ENCODE data around the gene SLC44A1.

SLC44A1 gene

GRCh38 chr9:105396901-105397300, 152.4 kb downstream of the SLC44A1 start:
- TF ChIP-seq CTCF (conservative IDR thresholded peaks at IDR 0.05; ENCODE audit: low read depth, low read length), result no peak
- Histone ChIP-seq H3K27me3 (ENCODE audit: insufficient read depth, low read depth) (no peaks in the 10 kb centered on the region), H3K4me2 (no peak overlapping the region), H3K4me3 (IDR thresholded peaks at IDR 0.05; ENCODE audit: insufficient read depth, low read depth, low read length) (no peak overlapping the region), H3K4me1 (ENCODE audit: low read depth, poor library complexity, severe bottlenecking) (no peaks in the 10 kb centered on the region), H4K20me1 (ENCODE audit: insufficient read depth) (no peaks in the 10 kb centered on the region), H3K27ac (no peak overlapping the region), H2AFZ (ENCODE audit: low read depth) (no peak overlapping the region), H3K36me3 (ENCODE audit: insufficient read depth) (no peaks in the 10 kb centered on the region), H3K79me2 (ENCODE audit: insufficient read depth, low read depth) (no peaks in the 10 kb centered on the region), H3K9ac (no peak overlapping the region)

- Histone ChIP-seq H3K27ac (no peak overlapping the region), H3K4me1 (ENCODE audit: low read depth, poor library complexity, severe bottlenecking) (peaks cover 12% of the 10 kb centered on the region), H3K4me2 (no peak overlapping the region), H3K4me3 (IDR thresholded peaks at IDR 0.05; ENCODE audit: insufficient read depth, low read depth, low read length) (no peak overlapping the region), H2AFZ (ENCODE audit: low read depth) (no peak overlapping the region), H3K9ac (no peak overlapping the region), H4K20me1 (ENCODE audit: insufficient read depth) (no peaks in the 10 kb centered on the region), H3K79me2 (ENCODE audit: insufficient read depth, low read depth) (no peaks in the 10 kb centered on the region), H3K27me3 (ENCODE audit: insufficient read depth, low read depth) (no peaks in the 10 kb centered on the region), H3K36me3 (ENCODE audit: insufficient read depth) (no peaks in the 10 kb centered on the region)
- TF ChIP-seq CTCF (conservative IDR thresholded peaks at IDR 0.05; ENCODE audit: low read depth, low read length), result no peak
Measured at GRCh38 chr9:105399117-105399516, 154.7 kb downstream of the SLC44A1 start.

GRCh38 chr9:105401651-105402050, 157.2 kb downstream of the SLC44A1 start:
- no peak for TF ChIP-seq CTCF (conservative IDR thresholded peaks at IDR 0.05; ENCODE audit: low read depth, low read length)
- H3K36me3 ChIP-seq (ENCODE audit: insufficient read depth), result no peaks in the 10 kb centered on the region
- no peak overlapping the region for H3K4me2 ChIP-seq
- no peaks in the 10 kb centered on the region for H3K79me2 ChIP-seq (ENCODE audit: insufficient read depth, low read depth)
- H3K27ac ChIP-seq, result no peak overlapping the region
- no peak overlapping the region for H2AFZ ChIP-seq (ENCODE audit: low read depth)
- H3K4me1 ChIP-seq (ENCODE audit: low read depth, poor library complexity, severe bottlenecking), result peaks cover 35% of the 10 kb centered on the region
- H3K9ac ChIP-seq, result no peak overlapping the region
- H3K27me3 ChIP-seq (ENCODE audit: insufficient read depth, low read depth), result no peaks in the 10 kb centered on the region
- H4K20me1 ChIP-seq (ENCODE audit: insufficient read depth), result no peaks in the 10 kb centered on the region
- H3K4me3 ChIP-seq (IDR thresholded peaks at IDR 0.05; ENCODE audit: insufficient read depth, low read depth, low read length), result no peak overlapping the region

DNA sequence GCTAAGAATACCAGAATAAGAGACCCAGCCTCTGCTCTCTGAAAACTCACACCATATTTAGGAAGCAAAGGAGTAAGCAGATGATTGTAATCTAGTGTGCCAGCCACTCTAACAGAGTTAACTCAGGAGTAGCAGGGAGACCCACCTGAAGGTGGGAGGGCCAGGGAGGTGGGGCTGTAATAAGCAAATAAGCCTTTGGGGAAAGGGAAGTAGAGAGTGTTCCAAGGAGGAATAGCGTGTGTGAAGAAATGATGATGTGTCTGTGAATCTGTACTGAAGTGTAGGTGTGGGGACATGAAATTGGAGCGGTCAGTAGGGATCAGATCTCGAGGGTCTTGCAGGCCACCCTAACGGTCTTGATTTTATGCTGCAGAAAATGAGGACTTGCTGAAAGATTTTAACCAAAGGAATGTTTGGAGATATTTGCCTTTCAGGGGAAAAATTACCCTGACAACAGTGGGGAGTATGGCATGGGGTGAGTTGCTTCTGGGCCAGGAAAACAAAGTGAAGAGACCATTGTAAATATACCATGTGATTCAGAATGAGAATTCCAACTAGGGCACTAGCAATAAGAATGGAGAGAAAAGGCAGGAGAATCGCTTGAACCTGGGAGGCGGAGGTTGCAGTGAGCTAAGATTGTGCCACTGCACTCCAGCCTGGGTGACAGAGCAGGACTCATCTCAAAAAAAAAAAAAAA, 159.2 kb downstream of the SLC44A1 start:
- TF ChIP-seq CTCF (conservative IDR thresholded peaks at IDR 0.05; ENCODE audit: low read depth, low read length), result no peak
- H3K79me2 ChIP-seq (ENCODE audit: insufficient read depth, low read depth), result no peaks in the 10 kb centered on the region
- no peak overlapping the region for H3K9ac ChIP-seq
- H3K36me3 ChIP-seq (ENCODE audit: insufficient read depth), result no peaks in the 10 kb centered on the region
- peaks cover 47% of the 10 kb centered on the region for H3K4me1 ChIP-seq (ENCODE audit: low read depth, poor library complexity, severe bottlenecking)
- no peak overlapping the region for H3K27ac ChIP-seq
- no peak overlapping the region for H3K4me3 ChIP-seq (IDR thresholded peaks at IDR 0.05; ENCODE audit: insufficient read depth, low read depth, low read length)
- H3K4me2 ChIP-seq, result no peak overlapping the region
- H2AFZ ChIP-seq (ENCODE audit: low read depth), result no peak overlapping the region
- no peaks in the 10 kb centered on the region for H4K20me1 ChIP-seq (ENCODE audit: insufficient read depth)
- no peaks in the 10 kb centered on the region for H3K27me3 ChIP-seq (ENCODE audit: insufficient read depth, low read depth)
